NCI-H2107 treated with DMSO at 0.1 percent for 48 hours (cell line): ENCODE results near the gene DIAPH2.

ENCODE experiments used
- DNase-seq: peaks from one replicate; lab custom pipeline; 2025; ENCODE audit not compliant: unreplicated experiment; lab: John Stamatoyannopoulos, UW

The DIAPH2 gene

DNA sequence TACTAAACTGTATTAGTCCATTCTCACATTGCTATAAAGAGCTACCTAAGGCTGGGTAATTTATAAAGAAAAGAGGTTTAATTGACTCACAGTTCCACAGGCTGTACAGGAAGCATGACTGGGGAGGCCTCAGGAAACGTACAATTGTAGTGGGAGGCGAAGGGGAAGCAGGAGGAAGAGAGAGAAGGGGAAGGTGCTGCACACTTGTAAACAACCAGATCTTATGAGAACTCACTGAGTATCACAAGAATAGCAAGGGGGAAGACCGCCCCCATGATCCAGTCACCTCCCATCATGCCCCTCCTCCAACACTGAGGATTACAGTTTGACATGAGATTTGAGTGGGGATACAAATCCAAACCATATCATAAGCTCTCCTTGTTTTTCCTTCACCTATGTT is 239.9 kb downstream of the DIAPH2 start:
- DNase-seq: no peak

DNA sequence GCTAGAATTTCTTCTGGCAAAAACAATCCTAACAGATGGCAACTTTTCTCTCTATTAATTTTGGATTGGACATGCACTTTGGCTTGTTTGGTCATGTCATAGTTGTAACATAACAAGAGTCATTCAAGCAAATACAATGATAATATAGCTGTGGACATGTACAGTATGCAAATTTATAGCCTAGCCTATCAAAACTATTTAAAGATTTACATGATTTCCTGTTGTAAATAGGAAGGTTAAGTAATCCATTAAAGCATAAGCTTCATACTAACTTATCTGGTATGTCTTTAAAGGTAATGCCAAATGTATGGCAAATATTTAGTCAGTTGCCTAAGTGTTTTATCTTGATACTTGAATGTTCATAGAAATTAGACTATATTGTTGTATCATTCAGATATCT is 244.4 kb downstream of the DIAPH2 start:
- no peak for DNase-seq

- no peak for DNase-seq
These were observed 273.1 kb downstream of the DIAPH2 start for GRCh38 chrX:96957718-96958117.

GRCh38 chrX:96971812-96972211 is 287.2 kb downstream of the DIAPH2 start:
- DNase-seq: no peak

DNA sequence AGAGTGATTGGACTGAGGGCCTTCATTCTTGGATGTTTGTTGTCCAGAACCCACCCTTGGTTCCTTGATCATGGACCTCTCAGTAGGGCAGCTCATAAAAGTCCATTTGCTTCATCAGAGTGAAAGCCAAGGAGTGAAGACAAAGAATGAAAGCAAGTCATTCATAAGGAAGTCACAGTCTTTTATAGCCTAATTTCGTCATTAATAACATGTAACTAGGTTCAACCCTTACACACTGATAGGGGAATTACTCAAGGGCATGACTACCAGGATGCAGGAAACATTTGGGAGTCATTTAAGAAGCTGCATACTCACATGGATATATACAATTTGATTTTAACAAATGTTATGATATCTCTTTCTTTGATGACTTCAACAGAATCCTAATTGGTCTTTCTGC is 294.3 kb downstream of the DIAPH2 start:
- no peak for DNase-seq

DNA sequence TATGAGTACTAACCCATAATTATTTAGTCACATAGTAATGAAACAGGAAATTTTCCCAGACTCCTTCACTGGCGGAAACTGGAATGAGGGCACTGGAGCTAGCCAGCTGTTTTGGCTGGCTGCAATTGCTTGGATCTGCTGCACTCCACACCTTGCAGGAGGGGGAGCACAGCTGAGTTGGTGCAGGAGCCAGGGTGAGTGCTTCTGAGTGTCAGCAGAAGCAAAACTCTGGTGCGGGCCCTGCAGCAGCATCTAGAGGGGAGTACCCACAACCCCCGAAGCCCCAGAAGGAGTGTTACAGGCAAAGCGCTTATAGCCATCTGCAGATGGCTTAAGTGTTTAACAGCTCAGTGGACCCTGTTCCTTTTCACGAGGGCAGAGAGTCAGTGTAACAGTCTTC is 295.1 kb downstream of the DIAPH2 start:
- no peak for DNase-seq

- no peak for DNase-seq
These were observed 297.5 kb downstream of the DIAPH2 start for GRCh38 chrX:96982161-96982560.

DNA sequence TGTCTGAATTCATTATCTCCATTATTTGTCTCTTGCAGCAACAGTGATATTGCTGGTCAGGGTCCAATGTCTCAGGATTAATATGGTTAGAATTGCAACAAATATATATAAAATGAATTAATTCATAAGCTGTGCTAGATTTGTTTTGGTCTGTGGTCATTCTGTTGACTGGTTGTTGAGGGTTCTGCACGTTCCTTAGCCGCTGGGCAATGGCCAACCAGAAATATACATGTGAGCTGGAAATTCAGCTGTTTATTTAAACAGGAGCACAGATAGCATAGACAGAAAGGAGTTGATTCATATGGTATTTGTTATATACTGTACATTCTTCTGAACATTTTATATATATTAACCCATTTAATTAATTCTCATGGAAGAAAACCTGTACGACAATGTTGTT is 299.9 kb downstream of the DIAPH2 start:
- no peak for DNase-seq

- DNase-seq: no peak
These were observed 300.4 kb downstream of the DIAPH2 start for GRCh38 chrX:96985046-96985445.

DNA sequence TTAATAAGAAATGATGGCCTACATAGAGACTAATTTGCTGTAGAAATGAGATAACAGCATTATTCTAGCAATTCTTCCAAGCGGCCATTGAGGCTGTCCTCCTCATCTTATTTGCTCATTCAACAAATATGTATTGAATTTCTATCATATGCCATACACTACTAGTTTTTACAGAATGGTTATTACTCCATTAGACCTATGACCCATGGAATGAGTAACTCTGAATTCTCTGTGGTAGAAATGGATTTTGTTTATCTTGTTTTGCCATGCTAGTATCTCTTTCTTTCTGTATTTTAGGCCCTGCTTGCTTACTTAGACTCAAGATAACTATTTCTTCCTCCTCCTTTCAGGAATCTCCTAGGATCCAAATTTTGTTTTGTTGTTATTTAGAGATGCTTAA is 302.6 kb downstream of the DIAPH2 start:
- no peak for DNase-seq

GRCh38 chrX:96989830-96990571 is 305.4 kb downstream of the DIAPH2 start:
- peak; percentile 91 for DNase-seq

DNA sequence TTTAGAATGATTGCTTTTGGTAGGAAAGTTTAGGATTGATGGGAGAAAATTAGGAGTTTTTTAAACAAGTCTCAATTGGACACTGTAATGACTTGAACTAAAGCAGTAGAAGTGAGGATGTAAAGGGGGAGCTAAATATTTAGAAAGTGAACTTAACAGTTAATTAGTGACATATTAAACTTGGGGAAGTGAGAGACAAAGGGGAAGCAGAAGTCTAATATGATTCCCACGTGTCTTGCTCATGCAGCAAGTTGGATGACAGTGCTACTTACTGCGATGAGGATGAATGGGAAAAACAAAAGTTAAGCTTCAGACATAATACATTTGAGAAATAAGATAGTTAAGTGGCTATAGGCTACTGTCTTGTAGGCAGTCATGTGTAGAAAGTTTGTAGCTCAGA is 309.5 kb downstream of the DIAPH2 start:
- DNase-seq: no peak

DNA sequence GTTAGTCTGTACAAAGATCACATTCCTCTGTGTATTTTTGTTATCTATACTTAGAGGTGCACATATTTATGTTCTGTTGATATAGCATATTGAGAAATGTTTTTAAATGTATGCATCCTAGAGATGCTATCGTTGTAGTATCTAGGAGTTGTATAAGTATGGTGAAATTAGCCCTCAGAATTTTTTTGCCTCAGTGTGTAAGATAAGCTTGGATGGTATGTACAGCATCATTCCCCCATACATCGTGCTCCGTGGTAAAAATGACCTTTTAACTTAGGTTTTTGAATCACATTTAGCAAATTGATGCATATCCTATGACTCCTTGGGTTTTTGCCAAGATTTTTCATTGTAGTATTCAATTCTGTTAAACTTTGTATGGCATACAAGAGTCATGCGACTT is 312.6 kb downstream of the DIAPH2 start:
- DNase-seq: no peak

GRCh38 chrX:97000682-97001368 is 316.2 kb downstream of the DIAPH2 start:
- DNase-seq: no peak

DNA sequence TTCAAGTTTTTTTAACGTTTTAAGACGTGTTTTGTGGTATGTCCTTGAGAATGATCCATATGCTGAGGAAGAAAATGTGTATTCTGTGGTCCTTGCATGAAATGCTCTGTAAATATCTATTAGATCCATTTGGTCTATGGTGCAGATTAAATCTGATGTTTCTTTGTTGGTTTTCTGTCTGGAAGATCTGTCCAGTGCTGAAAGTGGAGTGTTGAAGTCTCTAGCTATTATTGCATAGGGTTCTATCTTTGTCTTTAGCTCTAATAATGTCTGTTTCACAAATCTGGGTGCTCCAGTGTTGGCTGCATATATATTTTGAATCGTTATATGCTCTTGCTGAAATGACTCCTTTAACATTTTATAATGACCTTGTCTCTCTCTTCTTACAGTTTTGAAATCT is 321.5 kb downstream of the DIAPH2 start:
- no peak for DNase-seq

GRCh38 chrX:97009391-97009790 is 324.7 kb downstream of the DIAPH2 start:
- no peak for DNase-seq

- DNase-seq: no peak
These were observed 326.9 kb downstream of the DIAPH2 start for GRCh38 chrX:97011540-97011939.

DNA sequence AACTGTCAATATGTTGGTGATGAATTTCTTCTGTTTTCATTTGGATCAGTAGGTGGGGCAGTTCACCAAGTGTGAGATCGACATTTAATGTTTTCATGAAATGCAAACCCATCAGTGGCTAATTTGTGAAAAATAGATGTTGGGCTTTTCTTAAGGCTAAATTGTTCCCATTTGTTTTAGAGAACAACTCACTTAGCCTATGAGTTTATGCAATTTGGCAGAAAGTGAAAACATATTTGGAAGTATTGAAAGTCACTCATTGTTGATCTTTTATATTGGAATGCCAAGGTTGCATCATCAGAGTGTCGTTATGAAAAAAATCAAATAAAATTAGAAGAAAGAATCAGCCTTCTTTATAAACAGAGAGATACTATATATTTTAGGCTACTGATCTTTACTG is 331.5 kb downstream of the DIAPH2 start:
- no peak for DNase-seq

GRCh38 chrX:97021680-97022079 is 337.0 kb downstream of the DIAPH2 start:
- no peak for DNase-seq

- DNase-seq: peak; percentile 87
These were observed 341.8 kb downstream of the DIAPH2 start for GRCh38 chrX:97026406-97026805.

- DNase-seq: peak; percentile 90
These were observed 342.8 kb downstream of the DIAPH2 start for GRCh38 chrX:97027384-97027922.

GRCh38 chrX:97030463-97030862 is 345.8 kb downstream of the DIAPH2 start:
- no peak for DNase-seq
